C4-2B (cell line): Measurements from ENCODE around the gene TTC17.

Experiments
- H3K27ac ChIP-seq: fragments of 450-650 bp; 2 replicates; pipeline ENCODE4 v1.5.1; 2017
- ZFX ChIP-seq: fragments of 450-650 bp; IDR thresholded peaks from 2 replicates; pipeline ENCODE4 v1.6.1; 2017
- TF ChIP-seq, protein P1 (sequence below): fragments of 450-650 bp; conservative IDR thresholded peaks from 2 replicates; pipeline ENCODE4 v1.5.1; 2017; ENCODE audit warnings: mild to moderate bottlenecking

Gene TTC17

DNA sequence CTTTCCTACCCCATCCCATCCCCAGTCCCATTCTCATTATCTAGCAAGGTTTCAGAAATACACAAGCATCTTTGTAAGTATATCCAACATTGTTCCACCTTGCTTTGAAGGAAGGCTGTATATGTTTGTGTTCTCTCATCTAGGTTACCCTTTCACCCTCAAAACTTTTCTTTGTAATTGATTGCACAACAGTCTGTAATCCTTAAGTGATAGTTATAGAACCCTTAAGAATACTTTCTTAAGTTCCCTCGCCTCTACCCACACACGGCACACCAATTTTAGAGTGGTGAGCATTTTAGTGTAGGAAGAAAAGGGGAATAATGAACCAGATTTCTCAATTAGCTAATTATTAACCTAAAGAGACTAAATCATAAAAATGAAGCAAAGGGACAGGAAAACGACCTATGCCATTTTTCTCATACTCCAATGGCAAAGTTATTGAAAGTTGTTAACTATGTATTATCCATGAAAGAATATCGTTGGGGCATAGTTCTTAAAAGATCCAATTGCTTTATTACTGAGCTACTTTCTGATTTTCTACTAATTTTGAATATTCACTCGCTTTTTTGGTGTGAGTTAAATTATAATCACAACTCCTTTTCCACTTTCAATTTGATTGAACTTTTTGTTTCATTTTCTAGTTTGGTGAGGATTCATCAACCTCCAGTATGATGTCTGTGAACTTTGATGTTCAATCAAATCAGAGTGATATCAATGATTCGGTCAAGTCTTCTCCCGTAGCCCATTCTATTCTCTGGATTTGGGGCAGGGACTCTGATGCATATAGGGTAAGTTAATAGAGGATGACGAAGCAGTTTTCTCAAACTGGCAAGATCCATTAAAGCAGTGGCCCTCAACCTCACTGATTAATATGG is 44.9 kb downstream of the TTC17 start:
- H3K27ac ChIP-seq: no peak overlapping the region
- TF ChIP-seq ZFX: no peak
- TF ChIP-seq, protein P1, sequence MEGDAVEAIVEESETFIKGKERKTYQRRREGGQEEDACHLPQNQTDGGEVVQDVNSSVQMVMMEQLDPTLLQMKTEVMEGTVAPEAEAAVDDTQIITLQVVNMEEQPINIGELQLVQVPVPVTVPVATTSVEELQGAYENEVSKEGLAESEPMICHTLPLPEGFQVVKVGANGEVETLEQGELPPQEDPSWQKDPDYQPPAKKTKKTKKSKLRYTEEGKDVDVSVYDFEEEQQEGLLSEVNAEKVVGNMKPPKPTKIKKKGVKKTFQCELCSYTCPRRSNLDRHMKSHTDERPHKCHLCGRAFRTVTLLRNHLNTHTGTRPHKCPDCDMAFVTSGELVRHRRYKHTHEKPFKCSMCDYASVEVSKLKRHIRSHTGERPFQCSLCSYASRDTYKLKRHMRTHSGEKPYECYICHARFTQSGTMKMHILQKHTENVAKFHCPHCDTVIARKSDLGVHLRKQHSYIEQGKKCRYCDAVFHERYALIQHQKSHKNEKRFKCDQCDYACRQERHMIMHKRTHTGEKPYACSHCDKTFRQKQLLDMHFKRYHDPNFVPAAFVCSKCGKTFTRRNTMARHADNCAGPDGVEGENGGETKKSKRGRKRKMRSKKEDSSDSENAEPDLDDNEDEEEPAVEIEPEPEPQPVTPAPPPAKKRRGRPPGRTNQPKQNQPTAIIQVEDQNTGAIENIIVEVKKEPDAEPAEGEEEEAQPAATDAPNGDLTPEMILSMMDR: no peak

DNA sequence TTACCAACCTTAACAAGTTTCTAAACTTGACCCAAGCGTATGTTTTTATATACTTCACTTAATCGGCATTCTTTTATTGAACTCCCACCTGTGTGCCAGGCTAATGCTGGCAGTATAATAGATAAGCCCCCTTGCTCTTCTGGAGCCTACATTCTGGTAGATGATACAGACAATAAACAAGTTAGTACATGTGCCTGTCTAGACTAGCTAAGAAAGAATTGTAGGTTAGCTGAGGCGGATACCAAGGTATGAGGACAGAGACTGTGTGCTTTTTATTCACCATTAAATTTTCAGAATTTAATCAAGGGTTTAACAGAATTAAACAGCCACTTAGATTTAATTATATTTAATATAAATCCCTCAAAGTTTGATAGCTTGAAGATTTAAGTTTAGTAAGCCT is 45.7 kb downstream of the TTC17 start:
- no peak for TF ChIP-seq ZFX
- TF ChIP-seq, protein P1: no peak
- no peak overlapping the region for H3K27ac ChIP-seq

DNA sequence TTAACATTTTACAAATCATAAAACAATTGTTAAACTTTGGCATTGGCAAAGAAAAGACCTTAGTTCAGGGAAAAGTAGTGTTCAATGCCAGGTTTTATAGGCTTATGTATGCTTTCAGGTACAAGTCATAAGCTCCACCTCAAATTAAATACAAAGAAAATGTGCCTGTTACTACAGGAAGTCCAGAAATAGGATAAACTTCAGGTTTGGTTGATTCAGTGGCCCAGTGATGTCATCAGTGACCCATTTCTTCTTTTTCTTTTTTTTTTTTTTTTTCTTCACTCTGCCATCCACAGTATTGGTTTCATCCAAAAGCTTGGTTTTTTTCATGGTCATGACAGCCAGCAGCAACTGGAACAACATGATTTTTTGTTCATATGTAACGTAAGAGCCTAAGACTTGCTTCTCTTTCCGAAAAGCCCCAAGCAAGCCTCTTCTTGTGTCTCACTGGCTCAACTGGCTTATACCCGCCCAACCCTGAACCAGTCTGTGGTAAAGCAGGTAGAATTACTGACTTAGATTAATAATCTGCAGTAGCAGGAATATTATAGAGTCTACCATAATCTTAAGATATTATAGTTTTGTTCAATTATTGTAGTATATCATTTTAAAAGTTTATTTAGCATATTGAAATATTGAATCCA is 46.2 kb downstream of the TTC17 start:
- TF ChIP-seq ZFX: no peak
- TF ChIP-seq, protein P1: no peak

DNA sequence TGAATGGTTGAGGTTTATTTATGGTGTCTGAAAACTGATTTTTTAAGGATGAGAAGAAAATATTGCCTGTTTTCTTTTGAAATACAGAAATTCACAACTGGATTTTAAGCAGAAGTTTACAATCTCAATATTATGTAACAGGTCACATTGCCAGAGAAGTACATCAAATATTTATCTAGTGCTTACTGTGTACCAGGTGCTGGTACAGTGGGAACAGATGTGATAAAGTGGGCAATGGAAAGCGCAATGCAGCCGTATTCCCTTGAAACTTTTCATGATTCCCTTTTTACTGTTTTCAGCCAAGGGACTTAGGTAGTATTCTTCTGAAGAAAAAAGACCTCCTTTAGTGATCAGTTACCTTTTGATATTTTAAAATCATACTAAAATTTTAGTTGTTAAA is 49.6 kb downstream of the TTC17 start:
- TF ChIP-seq, protein P1: no peak
- TF ChIP-seq ZFX: no peak
- H3K27ac ChIP-seq: no peak overlapping the region

More for the DNA sequence above, 46.2 kb downstream of the TTC17 start:
- H3K27ac ChIP-seq: no peak overlapping the region

DNA sequence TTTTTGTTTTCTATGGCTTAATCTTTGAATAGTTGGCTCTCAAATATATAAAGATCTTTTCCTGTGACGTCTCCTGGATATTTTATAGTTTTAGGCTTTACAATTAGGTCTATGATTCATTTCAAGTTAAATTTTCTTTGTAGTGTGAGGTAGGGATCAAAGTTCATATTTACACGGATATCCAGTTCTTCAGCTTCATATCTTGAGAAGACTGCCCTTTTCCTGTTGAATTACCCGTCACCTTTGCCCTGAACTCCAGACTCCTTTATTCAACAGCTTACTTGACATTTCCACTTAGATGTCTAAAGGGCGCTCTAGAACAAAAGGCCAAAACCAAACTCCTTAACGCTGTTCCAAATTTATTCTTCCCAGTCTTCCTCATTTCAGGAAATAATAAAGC is 51.7 kb downstream of the TTC17 start:
- H3K27ac ChIP-seq: no peak overlapping the region
- TF ChIP-seq, protein P1: no peak
- TF ChIP-seq ZFX: no peak

DNA sequence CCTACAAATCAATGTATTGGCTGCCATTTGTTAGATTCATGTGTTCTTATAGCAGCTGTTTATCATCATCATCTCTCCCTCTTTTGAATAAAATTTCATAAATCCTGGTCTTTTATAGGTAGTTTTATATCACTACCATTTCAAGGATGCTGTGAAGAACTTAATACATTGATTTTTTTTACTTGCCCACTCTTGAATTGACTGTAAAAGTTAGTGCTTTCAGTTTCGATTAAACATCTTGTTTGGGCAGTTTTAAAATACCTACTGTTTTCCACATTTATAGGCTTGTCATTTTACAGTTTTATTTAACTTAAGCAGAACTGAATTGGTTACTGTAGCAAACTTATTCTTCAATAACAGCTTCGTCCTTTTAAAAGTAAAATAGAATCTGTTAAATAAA is 59.5 kb downstream of the TTC17 start:
- no peak overlapping the region for H3K27ac ChIP-seq
- TF ChIP-seq, protein P1: no peak
- TF ChIP-seq ZFX: no peak

DNA sequence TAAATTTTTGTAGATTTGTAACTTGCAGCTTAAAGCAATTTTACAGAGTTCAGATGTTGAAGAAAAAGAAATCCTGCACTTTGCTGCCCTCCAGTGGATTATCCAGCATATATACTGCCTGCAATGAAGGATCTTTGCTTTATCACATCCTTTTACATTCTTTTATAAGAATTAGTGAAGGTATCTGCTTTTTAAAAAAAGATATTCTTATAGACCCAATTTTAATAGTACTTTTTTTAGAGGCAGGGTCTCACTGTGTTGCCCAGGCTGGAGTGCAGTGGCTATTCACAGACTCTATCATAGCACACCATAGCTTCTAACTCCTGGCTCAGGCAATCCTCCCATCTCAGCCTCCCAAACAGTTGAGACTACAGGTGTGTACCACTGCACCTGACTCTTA is 60.7 kb downstream of the TTC17 start:
- TF ChIP-seq, protein P1: peak; percentile 90
- no peak for TF ChIP-seq ZFX
- H3K27ac ChIP-seq: no peak overlapping the region
